ENCODE measurements around the gene CAMTA1.

CAMTA1 gene

GRCh38 chr1:7609311-7609994 is 824.2 kb downstream of the CAMTA1 start:
- no peak for TF ChIP-seq CTCF (IDR thresholded peaks at IDR 0.05; ENCODE audit: insufficient read depth, missing control alignments)
- FAIRE-seq (no peak), DNase-seq (ENCODE audit: insufficient read length, low spot score) (no peak)

GRCh38 chr1:7610106-7610731 is 825.0 kb downstream of the CAMTA1 start:
- no peak for FAIRE-seq
- no peak for TF ChIP-seq CTCF (IDR thresholded peaks at IDR 0.05; ENCODE audit: insufficient read depth, missing control alignments)

GRCh38 chr1:7610936-7611335 is 825.7 kb downstream of the CAMTA1 start:
- TF ChIP-seq CTCF (IDR thresholded peaks at IDR 0.05; ENCODE audit: insufficient read depth, missing control alignments): no peak
- DNase-seq (ENCODE audit: insufficient read length, low spot score) (no peak), FAIRE-seq (no peak)

More at GRCh38 chr1:7610106-7610731, 825.0 kb downstream of the CAMTA1 start:
- DNase-seq (ENCODE audit: insufficient read length, low spot score): no peak

- FAIRE-seq: no peak
- no peak for TF ChIP-seq CTCF (IDR thresholded peaks at IDR 0.05; ENCODE audit: insufficient read depth, missing control alignments)
- DNase-seq (ENCODE audit: insufficient read length, low spot score): no peak
Observed at GRCh38 chr1:7611421-7612010, 826.3 kb downstream of the CAMTA1 start.

- DNase-seq (ENCODE audit: insufficient read length, low spot score) (no peak), FAIRE-seq (no peak)
- TF ChIP-seq CTCF (IDR thresholded peaks at IDR 0.05; ENCODE audit: insufficient read depth, missing control alignments): no peak
Observed at GRCh38 chr1:7613106-7613850, 828.0 kb downstream of the CAMTA1 start.

- no peak for DNase-seq (ENCODE audit: insufficient read length, low spot score)
- FAIRE-seq: no peak
- no peak for TF ChIP-seq CTCF (IDR thresholded peaks at IDR 0.05; ENCODE audit: insufficient read depth, missing control alignments)
Observed at GRCh38 chr1:7613851-7614205, 828.6 kb downstream of the CAMTA1 start.
